ENCODE results near the gene LRFN5. TPM values are rescaled to one million over a fixed set of nuclear protein-coding genes. Genes with fewer than 3 reads are reported as not detected.
"Not testable (repeated sequence)": the region's sequence is repeated elsewhere in the genome, so short reads cannot be mapped to it uniquely, and the experiment has no call there.

The LRFN5 gene
- total and polyA plus RNA-seq, 7 donors = under 0.01 to 13.7 (median 5.4) TPM; not detected in 1

GRCh38 chr14:41666301-41666700, 59.6 kb downstream of the LRFN5 start:
- Histone ChIP-seq H3K27ac (no peak overlapping the region), H3K4me3 (no peak overlapping the region), H3K9me3 (no peaks in the 10 kb centered on the region), H3K36me3 (no peaks in the 10 kb centered on the region), H3K4me1 (no peaks in the 10 kb centered on the region), H3K27me3 (no peaks in the 10 kb centered on the region)
- WGBS, 2 donors = 35 to 49% methylated on average over 2 of the region's 2 CpGs
- DNase-seq = no peak
- intact Hi-C loops (cut with DNase I) = no loop called here
- no peak for TF ChIP-seq POLR2AphosphoS5 (IDR thresholded peaks at IDR 0.05)
- no peak for TF ChIP-seq EP300 (IDR thresholded peaks at IDR 0.05)
- no peak for TF ChIP-seq POLR2A (IDR thresholded peaks at IDR 0.05)
- TF ChIP-seq CTCF (IDR thresholded peaks at IDR 0.05) = no peak

DNA sequence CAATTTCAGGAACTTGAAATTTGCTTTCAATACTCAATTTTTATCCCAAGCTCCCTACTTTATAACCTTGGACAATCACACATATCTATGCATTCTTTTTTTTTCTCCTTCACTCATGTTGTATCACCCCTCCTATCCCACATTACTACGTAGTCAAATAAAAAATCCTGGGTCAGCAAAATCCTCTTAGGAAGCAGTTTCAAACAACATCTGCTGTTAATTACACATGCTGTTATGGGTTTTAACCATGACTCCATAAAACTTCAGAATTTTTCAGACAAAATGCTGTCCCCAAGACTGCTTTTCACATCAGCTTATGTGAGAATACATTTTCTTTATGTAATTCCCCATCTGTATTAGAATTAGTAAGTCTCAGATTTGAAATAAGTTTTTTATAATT, 61.7 kb downstream of the LRFN5 start:
- Histone ChIP-seq H3K4me3 (no peak overlapping the region), H3K27ac (no peak overlapping the region), H3K27me3 (no peaks in the 10 kb centered on the region), H3K4me1 (no peaks in the 10 kb centered on the region), H3K9me3 (no peaks in the 10 kb centered on the region), H3K36me3 (no peaks in the 10 kb centered on the region)
- 63 to 75% methylated on average over 1 of the region's 1 CpG for WGBS, 2 donors
- no peak for TF ChIP-seq EP300 (IDR thresholded peaks at IDR 0.05)
- no peak for TF ChIP-seq POLR2AphosphoS5 (IDR thresholded peaks at IDR 0.05)
- intact Hi-C loops (cut with DNase I) = no loop called here
- no peak for DNase-seq

DNA sequence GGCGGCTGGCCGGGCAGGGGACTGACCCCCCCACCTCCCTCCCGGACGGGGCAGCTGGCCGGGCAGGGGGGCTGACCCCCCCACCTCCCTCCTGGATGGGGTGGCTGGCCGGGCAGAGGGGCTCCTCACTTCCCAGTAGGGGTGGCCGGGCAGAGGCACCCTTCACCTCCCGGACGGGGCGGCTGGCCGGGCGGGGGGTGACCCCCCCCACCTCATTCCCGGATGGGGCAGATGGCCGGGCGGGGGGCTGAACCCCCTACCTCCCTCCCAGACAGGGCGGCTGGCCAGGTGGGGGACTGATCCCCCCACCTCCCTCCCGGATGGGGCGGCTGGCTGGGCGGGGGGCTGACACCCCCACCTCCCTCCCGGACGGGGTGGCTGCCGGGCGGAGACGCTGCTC, 66.9 kb downstream of the LRFN5 start:
- H3K4me1 ChIP-seq; H3K9me3 ChIP-seq; H3K27ac ChIP-seq; H3K36me3 ChIP-seq; DNase-seq; intact Hi-C loops (cut with DNase I); H3K27me3 ChIP-seq; H3K4me3 ChIP-seq: not testable (repeated sequence)
- 95 to 96% methylated on average over 24 of the region's 24 CpGs for WGBS, 2 donors

GRCh38 chr14:41674511-41674971, 67.9 kb downstream of the LRFN5 start:
- not testable (repeated sequence) for H3K36me3 ChIP-seq
- 95 to 97% methylated on average over 37 of the region's 37 CpGs for WGBS, 2 donors

DNA sequence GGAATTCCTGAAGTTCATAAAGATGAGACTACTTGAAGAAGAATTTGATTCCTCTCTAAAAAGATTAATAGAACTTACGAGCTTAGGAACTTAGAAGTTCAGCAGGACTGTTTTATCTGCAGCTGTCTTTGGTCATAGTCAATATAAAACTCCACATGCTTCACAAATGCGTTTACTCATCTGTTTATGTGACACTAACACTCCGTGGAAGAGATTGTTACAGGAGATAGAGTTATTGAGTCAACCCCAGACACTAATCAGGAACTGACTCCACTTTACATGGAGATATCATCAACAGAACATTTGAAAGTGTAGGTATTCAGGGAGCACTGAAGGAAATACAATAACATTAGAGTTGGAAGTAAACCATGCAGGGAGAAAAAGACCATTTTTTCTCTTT, 92.8 kb downstream of the LRFN5 start:
- Histone ChIP-seq H3K27me3 (no peaks in the 10 kb centered on the region), H3K36me3 (no peaks in the 10 kb centered on the region), H3K4me1 (no peaks in the 10 kb centered on the region), H3K27ac (no peak overlapping the region), H3K4me3 (no peak overlapping the region), H3K9me3 (no peaks in the 10 kb centered on the region)
- intact Hi-C loops (cut with DNase I) = no loop called here
- 43 to 56% methylated on average over 3 of the region's 3 CpGs for WGBS, 2 donors
- no peak for DNase-seq
- no peak for TF ChIP-seq EP300 (IDR thresholded peaks at IDR 0.05)
- no peak for TF ChIP-seq CTCF (IDR thresholded peaks at IDR 0.05)
- TF ChIP-seq POLR2A (IDR thresholded peaks at IDR 0.05) = no peak
- no peak for TF ChIP-seq POLR2AphosphoS5 (IDR thresholded peaks at IDR 0.05)

More at GRCh38 chr14:41674511-41674971, 67.9 kb downstream of the LRFN5 start:
- H3K9me3 ChIP-seq; H3K4me1 ChIP-seq; H3K27me3 ChIP-seq; DNase-seq; intact Hi-C loops (cut with DNase I); H3K27ac ChIP-seq; H3K4me3 ChIP-seq: not testable (repeated sequence)

DNA sequence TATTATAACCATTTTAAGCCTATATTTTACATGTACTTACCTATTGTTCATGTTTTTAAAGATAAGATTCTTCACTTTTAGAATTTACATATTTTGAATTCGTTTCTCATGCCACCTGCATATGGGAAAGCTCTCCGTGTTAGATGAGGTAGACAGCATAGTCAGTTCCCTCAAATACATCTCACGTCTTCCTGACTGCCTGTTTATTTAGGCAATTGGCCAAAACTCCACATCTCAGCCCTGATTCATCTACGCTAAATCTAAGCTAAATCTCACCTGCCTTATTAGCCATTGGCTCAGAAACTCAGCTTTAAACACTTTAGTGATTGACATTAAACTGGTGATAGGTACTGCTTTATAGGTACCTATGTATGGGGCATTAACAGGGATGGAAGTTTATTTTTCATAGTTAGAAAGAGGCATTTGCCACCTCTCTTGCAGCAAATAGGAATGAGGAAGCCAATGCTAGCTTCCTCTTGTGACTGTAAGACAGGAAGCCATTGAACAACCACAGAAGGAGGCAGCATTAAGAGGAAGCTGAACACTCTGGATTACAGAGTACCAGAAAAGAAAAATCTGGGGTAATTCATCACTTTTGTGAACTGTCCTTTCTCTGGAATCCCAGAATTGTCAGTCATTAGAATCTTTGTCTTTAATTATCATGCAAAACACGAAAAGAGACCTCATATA, 111.9 kb downstream of the LRFN5 start:
- H3K9me3 ChIP-seq = no peaks in the 10 kb centered on the region
- H3K4me1 ChIP-seq = no peaks in the 10 kb centered on the region
- H3K36me3 ChIP-seq = no peaks in the 10 kb centered on the region
- no peak for TF ChIP-seq POLR2A (IDR thresholded peaks at IDR 0.05)
- no peak for TF ChIP-seq CTCF (IDR thresholded peaks at IDR 0.05)
- no peak for TF ChIP-seq EP300 (IDR thresholded peaks at IDR 0.05)
- no peak for TF ChIP-seq POLR2AphosphoS5 (IDR thresholded peaks at IDR 0.05)
- H3K27me3 ChIP-seq = no peaks in the 10 kb centered on the region
- H3K4me3 ChIP-seq = no peak overlapping the region
- DNase-seq = no peak
- intact Hi-C loops (cut with DNase I) = no loop called here
- no peak overlapping the region for H3K27ac ChIP-seq
- 29 to 35% methylated on average over 5 of the region's 5 CpGs for WGBS, 2 donors
